ENCODE results near the gene PTGDS. TPM values are rescaled to one million over a fixed set of nuclear protein-coding genes. Genes with fewer than 3 reads are reported as not detected.
A peak's percentile ranks its signal among the peaks of the same experiment; 100 is the strongest.

Gene PTGDS
- total and polyA plus RNA-seq, 9 of the 15 experiments (the other 6 are each of a cell fraction or from before 2014, with no cell fraction given), result 0.46 to 7.1 (median 2.0) TPM

- Histone ChIP-seq H3K27me3 (ENCODE audit: control insufficient read depth in 2 of 2, insufficient read depth in 2 of 2, low read length in 2 of 2) (no peaks in the 10 kb centered on the region), H3K9me3 (replicated peaks; ENCODE audit: control insufficient read depth, insufficient read depth, low read depth, low read length) (no peaks in the 10 kb centered on the region), H3K4me1 (replicated peaks in 1 of 2; ENCODE audit: control insufficient read depth in 2 of 2, insufficient read depth in 2 of 2, low read length in 2 of 2) (peaks cover 4 to 74% of the 10 kb centered on the region in 2 experiments; a peak in 4 of 5 replicates), H3K4me2 (ENCODE audit: insufficient read depth, low read length) (no peak overlapping the region), H3K9ac (ENCODE audit: insufficient read depth in 1 of 2, low read depth in 2 of 2, low read length in 2 of 2) (no peak overlapping the region), H3K79me2 (ENCODE audit: control insufficient read depth, insufficient read depth, low read length) (no peaks in the 10 kb centered on the region), H4K20me1 (replicated peaks; ENCODE audit: control insufficient read depth, insufficient read depth, low read length) (0 out of 2 replicates have a peak, but pooled peaks cover 5% of the 10 kb centered on the region), H2AFZ (ENCODE audit: low read depth, low read length) (no peak overlapping the region), H3K27ac (ENCODE audit: extremely low read depth, low read depth, low read length) (no peak overlapping the region), H3K9me1 (ENCODE audit: control insufficient read depth, insufficient read depth, low read length) (no peaks in the 10 kb centered on the region), H3K36me3 (ENCODE audit: control insufficient read depth, insufficient read depth, low read length) (no peaks in the 10 kb centered on the region), H3K4me3 (no peak overlapping the region)
- intact Hi-C loops (cut with micrococcal nuclease), result no loop called here
- 60% methylated on average over 20 of the region's 36 CpGs for WGBS (ENCODE audit: insufficient coverage, low coverage, missing lambda C conversion rate)
- BruUV-seq (replicated peaks), result no TSS peak
- ChIA-PET POLR2A (interaction anchor here (0.7 kb wide), 2 partner anchors 11 to 38 kb away, joined by 3 read pairs; no protein-coding TSS in a partner anchor), CTCF (ENCODE audit: low intra/inter-chr PET ratio) (no interaction called here)
- in situ Hi-C loops (cut with MboI), result no loop called here
- FAIRE-seq (no peak), ATAC-seq (no peak), DNase-seq (ENCODE audit: extremely low read depth in 1 of 4, low spot score in 3 of 4) (no peak)
- no peak for TF ChIP-seq BRCA1 (IDR thresholded peaks at IDR 0.05)
- TF ChIP-seq BRCA1 (CRISPR knock-in tag; IDR thresholded peaks at IDR 0.05), result no peak
- TF ChIP-seq PCBP1 (IDR thresholded peaks at IDR 0.05; ENCODE audit: low read depth, low read length, poor library complexity, severe bottlenecking), result peak; percentile 16
- TF ChIP-seq ZBTB33 (CRISPR knock-in tag; IDR thresholded peaks at IDR 0.05), result 0 out of 2 replicates have a peak, but pooled peaks have one; percentile 13
These were observed 41.7 kb downstream of the PTGDS start for GRCh38 chr9:137018761-137019559.
